Type B pancreatic cell (in vitro differentiated cells): ENCODE data around the gene SERPINA1. TPM values are rescaled to one million over a fixed set of nuclear protein-coding genes. Genes with fewer than 3 reads are reported as not detected.

Experiments used
- DNase-seq: peaks from one replicate; pipeline ENCODE4 v3.0.0; 2021; ENCODE audit warnings: mixed read lengths; ENCODE audit not compliant: unreplicated experiment; ENCODE audit errors: extremely low spot score
- H3K27ac Mint-ChIP-seq: 2 replicates; pipeline ENCODE4 v1.8.0; 2021; ENCODE audit warnings: mild to moderate bottlenecking, mixed read lengths
- H3K27me3 Mint-ChIP-seq: 2 replicates; pipeline ENCODE4 v1.8.0; 2021; ENCODE audit warnings: mixed read lengths
- H3K36me3 Mint-ChIP-seq: 2 replicates; pipeline ENCODE4 v1.8.0; 2021; ENCODE audit warnings: mixed read lengths
- H3K4me1 Mint-ChIP-seq: one replicate; pipeline ENCODE4 v1.8.0; 2021; ENCODE audit warnings: mixed read lengths; ENCODE audit not compliant: unreplicated experiment
- H3K4me3 Mint-ChIP-seq: 2 replicates; pipeline ENCODE4 v1.8.0; 2021; ENCODE audit warnings: mild to moderate bottlenecking, mixed read lengths
- H3K9me3 Mint-ChIP-seq: 2 replicates; pipeline ENCODE4 v1.8.0; 2021; ENCODE audit warnings: mixed read lengths
- total RNA-seq: library from RNA; stranded (reverse); gene quantifications from 2 replicates; pipeline ENCODE4 v1.2.1, GENCODE V29; 2021; ENCODE audit warnings: low replicate concordance
- TF ChIP-seq, protein P1 (sequence below): fragments of 200-600 bp; sonication (generic); conservative IDR thresholded peaks from 2 replicates; pipeline ENCODE4 v1.5.0; 2021; ENCODE audit warnings: antibody characterized with exemption, mild to moderate bottlenecking

SERPINA1 gene
- total RNA-seq, 1 donor from 2014 or later = 313 TPM

DNA sequence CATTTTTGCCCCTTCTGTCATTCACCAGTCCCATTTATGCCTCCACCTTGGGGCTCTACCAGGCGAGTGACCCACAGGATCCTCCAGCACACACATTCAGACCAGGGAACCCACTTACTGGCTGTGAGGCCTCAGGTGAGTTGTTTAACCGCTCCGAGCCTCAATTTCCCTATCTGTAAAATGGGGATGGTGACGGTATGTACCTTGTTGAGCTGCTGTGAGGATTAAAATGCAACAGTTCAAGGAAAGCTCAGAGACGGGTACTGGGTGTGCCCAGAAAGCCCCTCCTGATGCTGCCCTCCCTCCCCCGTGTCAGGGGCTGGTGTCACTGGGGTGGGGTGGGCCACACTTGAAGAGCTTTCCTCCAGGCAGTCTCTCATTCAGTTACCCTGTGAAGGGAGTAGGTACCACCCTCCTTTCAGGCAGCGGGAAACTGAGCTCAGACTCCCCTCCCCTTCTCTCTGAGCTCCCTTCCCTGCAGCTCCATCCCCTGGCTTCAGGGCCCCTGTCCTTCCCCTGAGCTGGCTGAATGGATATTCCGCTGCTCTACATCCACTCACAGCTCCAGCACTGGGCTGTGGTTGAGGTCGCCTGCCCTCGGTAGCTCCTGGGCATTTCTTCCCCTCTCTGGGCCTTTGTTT is 1.4 kb upstream of the SERPINA1 start:
- Mint-ChIP-seq H3K27ac (peak overlapping the region; percentile 36), H3K4me3 (no peak overlapping the region), H3K4me1 (peaks cover 7% of the 10 kb centered on the region), H3K27me3 (no peaks in the 10 kb centered on the region), H3K36me3 (no peaks in the 10 kb centered on the region), H3K9me3 (no peaks in the 10 kb centered on the region)
- TF ChIP-seq, protein P1, sequence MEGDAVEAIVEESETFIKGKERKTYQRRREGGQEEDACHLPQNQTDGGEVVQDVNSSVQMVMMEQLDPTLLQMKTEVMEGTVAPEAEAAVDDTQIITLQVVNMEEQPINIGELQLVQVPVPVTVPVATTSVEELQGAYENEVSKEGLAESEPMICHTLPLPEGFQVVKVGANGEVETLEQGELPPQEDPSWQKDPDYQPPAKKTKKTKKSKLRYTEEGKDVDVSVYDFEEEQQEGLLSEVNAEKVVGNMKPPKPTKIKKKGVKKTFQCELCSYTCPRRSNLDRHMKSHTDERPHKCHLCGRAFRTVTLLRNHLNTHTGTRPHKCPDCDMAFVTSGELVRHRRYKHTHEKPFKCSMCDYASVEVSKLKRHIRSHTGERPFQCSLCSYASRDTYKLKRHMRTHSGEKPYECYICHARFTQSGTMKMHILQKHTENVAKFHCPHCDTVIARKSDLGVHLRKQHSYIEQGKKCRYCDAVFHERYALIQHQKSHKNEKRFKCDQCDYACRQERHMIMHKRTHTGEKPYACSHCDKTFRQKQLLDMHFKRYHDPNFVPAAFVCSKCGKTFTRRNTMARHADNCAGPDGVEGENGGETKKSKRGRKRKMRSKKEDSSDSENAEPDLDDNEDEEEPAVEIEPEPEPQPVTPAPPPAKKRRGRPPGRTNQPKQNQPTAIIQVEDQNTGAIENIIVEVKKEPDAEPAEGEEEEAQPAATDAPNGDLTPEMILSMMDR = no peak
- no peak for DNase-seq

DNA sequence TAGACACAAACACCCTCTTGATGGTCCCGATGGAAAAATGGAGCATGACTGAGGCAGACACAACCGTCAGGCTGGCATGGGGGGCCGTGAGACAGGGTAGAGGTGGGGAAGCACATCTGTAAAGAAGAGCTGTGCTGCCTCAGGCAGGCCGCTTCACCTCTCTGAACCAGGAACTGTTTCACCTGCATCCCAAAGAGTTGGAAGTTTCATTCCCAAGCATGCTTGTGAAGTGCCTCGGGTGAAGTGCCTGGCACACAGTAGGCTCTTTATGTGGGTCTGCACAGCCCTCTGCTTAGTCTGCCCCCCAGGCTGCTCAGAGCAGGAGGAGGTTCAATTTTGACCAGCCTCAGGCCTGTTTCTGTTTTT is 685 bp upstream of the SERPINA1 start:
- Mint-ChIP-seq H3K27ac (peak overlapping the region; percentile 56), H3K4me1 (peaks cover 9% of the 10 kb centered on the region), H3K36me3 (no peaks in the 10 kb centered on the region), H3K4me3 (no peak overlapping the region), H3K9me3 (no peaks in the 10 kb centered on the region), H3K27me3 (no peaks in the 10 kb centered on the region)
- no peak for DNase-seq
- TF ChIP-seq, protein P1 = no peak

DNA sequence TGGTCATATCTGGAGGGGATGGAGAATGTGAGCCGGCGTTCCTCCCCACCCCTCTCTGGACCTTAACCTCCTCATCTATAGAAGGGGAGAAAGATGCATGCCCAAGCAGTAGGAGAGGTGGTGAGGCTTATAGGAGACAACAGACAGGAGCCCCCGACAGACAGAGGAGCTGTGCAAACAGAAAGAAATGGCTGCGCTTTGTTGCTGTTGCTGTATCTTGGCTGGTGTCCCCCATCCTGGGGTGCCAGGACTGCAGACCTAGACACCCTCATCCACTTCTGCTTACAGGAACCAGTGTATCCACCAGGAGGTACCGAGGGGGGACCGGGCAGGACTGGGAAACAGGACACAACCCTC is 397 bp downstream of the SERPINA1 start:
- Mint-ChIP-seq H3K4me3 (peak overlapping the region; percentile 34), H3K27me3 (no peaks in the 10 kb centered on the region), H3K36me3 (no peaks in the 10 kb centered on the region), H3K4me1 (peaks cover 9% of the 10 kb centered on the region), H3K9me3 (no peaks in the 10 kb centered on the region), H3K27ac (no peak overlapping the region)
- no peak for DNase-seq
- TF ChIP-seq, protein P1 = no peak

DNA sequence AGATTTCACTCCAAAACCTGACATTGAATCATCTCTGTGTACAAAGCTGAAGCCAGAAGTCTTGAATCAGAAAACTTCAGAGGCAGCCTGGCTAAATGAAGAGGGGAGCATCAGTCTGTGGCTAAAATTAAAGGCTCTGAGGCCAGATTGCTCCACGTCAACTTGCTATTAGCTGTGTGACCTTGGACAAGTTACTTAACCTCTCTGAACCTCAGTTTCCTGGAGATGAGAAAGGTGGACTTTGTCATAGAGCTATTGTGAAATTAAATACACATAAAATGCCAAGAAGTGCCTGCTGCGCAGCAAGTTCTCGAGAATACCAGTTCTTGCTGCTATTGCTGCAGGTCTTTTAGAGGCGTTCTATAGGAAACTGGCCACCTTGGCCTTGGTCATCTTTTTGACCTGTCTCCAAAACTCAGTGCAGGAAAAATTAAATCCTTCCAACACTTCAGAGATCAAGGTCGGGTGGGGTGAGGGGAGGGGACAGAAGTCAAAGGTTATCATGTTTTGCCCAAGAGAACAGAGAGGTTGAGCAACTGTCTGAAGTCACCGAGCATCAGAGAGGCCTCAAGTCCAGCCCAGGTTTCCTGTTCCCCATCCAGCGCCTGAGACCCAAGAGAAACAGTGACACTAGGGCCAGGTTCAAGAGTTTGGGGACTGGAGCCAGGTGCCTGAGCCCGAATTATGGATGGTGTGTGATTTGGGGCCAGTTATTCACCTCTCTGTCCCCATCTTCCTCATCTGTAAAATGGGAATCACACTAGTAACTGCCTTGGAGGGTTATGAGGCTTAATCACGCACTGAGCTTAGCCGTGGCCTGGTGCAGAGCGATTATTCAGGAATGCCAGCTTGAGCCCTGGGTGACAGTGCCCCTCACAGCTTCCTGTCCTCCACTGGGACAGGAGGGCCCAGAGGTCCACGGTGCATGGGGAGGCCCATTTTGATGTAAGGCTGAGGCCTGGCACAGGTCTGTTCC is 1.1 kb downstream of the SERPINA1 start:
- peaks cover 9% of the 10 kb centered on the region for H3K4me1 Mint-ChIP-seq
- H3K9me3 Mint-ChIP-seq = no peaks in the 10 kb centered on the region
- H3K27ac Mint-ChIP-seq = no peak overlapping the region
- H3K27me3 Mint-ChIP-seq = no peaks in the 10 kb centered on the region
- H3K4me3 Mint-ChIP-seq = peak overlapping the region; percentile 34
- no peak for DNase-seq
- no peaks in the 10 kb centered on the region for H3K36me3 Mint-ChIP-seq
- TF ChIP-seq, protein P1 = no peak

DNA sequence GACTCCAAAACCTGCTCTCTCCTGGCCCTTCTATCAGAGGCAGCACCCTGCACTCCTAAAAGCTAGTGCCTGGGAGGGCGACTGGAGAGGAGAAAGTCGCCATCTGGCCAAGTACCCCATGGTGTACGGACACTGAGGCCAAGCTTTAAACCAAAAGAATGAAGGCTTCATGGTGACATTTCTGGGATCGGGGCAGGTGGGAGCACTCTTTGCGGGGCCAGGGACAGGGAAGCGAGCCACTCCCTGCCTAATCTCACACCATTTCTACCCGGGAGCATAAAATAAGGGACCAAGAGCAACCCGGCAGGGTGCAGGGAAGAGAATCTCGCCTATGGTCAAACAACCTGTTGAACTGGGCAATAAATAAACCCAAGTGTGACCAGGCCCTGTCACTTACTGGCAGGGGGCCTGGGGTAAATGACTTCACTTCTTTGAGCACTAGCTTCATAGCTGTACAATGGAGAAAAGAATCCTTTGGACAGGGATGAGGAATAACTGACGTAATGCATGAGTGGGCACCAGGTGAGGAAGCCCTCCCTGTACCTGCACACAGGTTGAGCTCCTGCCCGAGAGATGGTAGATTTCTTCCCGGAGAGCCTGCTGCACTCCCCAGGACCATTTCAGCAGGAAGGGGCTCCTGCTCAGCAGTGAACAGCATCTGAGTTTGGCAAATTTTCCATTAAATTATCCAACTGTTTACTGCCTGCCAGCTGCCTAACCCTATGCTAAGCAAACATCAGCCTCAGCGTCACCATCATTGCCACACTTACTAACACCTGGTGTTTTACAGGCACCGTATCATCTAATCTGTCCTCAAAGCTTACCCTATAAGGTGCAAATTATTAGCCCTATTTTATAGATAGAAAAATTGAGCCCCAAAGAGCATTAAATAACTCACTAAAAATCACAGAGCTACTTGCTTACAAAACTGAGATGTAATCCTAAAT is 2.0 kb downstream of the SERPINA1 start:
- peak overlapping the region; percentile 23 for H3K27ac Mint-ChIP-seq
- no peaks in the 10 kb centered on the region for H3K9me3 Mint-ChIP-seq
- no peaks in the 10 kb centered on the region for H3K27me3 Mint-ChIP-seq
- H3K4me1 Mint-ChIP-seq = peaks cover 9% of the 10 kb centered on the region
- peak overlapping the region; percentile 34 for H3K4me3 Mint-ChIP-seq
- H3K36me3 Mint-ChIP-seq = no peaks in the 10 kb centered on the region
- TF ChIP-seq, protein P1 = no peak
- no peak for DNase-seq
